ENCODE results near the gene KLF7.

Gene KLF7

GRCh38 chr2:207032490-207032889, 133.3 kb downstream of the KLF7 start:
- no peak for FAIRE-seq

More at GRCh38 chr2:207032490-207032889, 133.3 kb downstream of the KLF7 start:
- no peak for DNase-seq (ENCODE audit: low spot score)
